Femur (tissue), 1 donor: ENCODE data around the gene TRAF3IP1.

ENCODE experiments used
- DNase-seq: peaks from one replicate; pipeline ENCODE4 v3.0.0-alpha.2; 2017

Gene TRAF3IP1

DNA sequence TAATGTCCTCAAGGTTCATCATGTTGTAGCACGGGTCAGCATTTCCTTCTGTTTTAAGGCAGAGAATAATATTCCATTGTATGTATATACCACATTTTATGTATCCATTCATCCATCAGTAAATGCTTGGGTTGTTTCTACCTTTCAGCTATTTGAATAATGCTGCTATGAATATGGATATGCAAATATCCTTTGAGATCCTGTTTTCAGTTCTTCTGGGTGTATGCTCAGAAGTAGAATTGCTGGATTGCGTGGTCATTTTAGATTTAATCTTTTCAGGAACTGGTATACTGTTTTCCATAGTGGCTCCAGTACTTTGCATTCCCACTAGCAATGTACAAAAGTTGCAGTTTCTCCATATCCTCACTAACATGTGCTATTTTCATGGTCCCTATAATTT is 93.0 kb downstream of the TRAF3IP1 start:
- no peak for DNase-seq

GRCh38 chr2:238415036-238415764 is 94.9 kb downstream of the TRAF3IP1 start:
- no peak for DNase-seq

GRCh38 chr2:238415893-238416292 is 95.6 kb downstream of the TRAF3IP1 start:
- no peak for DNase-seq

GRCh38 chr2:238418196-238418998 is 98.1 kb downstream of the TRAF3IP1 start:
- no peak for DNase-seq

GRCh38 chr2:238418999-238419546 is 98.8 kb downstream of the TRAF3IP1 start:
- no peak for DNase-seq

DNA sequence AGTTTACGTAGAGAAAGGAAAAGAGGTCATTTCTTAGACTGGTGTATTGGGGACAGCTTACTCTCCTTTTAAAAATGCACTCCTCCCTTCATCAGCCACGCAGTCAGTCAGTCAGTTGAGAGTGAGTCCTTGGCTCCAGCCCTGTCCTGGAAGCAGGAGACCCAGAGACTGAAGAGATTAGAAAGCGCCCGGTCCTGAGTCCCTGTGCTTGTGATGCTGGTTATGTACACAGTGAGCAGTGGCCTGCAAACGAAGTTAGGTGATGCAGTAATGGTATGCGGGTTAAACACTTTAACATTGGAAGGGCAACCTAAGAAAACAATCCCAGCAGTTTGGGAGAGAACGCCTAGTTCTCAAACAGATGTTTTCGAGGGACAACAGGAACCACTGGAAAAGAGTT is 100.1 kb downstream of the TRAF3IP1 start:
- DNase-seq: no peak

GRCh38 chr2:238420878-238421694 is 100.8 kb downstream of the TRAF3IP1 start:
- peak; percentile 60 for DNase-seq

GRCh38 chr2:238421695-238422035 is 101.3 kb downstream of the TRAF3IP1 start:
- DNase-seq: no peak

DNA sequence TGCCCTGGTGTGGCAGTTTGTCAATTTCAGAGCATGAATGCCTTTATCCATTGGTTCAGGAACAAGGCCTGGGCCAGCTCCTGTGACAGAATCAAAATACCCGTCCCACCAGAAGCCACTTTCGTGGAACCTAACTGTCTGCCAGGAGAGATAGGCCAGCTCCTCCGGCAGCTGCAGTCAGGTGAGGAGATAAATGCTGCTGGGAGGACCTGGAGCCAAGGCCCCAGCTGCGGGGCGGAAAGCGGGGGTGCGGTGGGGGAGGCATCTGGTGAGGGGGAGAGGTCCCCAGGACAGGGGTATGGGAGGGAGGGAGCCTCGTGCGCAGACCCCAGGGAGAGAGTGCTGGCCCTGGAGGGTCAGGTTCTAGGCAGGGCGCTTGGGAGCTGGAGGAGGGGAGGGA is 102.0 kb downstream of the TRAF3IP1 start:
- DNase-seq: no peak

DNA sequence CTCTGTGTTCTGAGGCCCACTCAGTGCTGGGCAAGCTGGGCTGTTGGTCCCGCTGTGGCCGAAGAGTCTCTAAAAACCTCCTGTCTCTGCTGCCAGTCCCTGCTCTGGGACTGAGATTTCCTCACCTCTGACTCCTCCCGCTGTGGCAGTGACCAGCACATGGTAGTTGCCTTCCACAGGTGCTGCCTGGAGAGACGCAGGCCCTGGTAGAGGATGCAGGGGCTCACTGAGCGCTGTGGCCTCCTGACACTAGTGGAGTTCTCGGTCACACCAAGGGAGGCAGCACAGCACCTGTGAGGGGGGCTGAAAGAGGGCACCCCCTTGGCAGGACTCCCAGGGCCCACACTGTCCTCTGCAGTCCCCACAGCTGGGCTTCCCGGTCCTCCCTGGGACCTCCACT is 102.6 kb downstream of the TRAF3IP1 start:
- DNase-seq: no peak

DNA sequence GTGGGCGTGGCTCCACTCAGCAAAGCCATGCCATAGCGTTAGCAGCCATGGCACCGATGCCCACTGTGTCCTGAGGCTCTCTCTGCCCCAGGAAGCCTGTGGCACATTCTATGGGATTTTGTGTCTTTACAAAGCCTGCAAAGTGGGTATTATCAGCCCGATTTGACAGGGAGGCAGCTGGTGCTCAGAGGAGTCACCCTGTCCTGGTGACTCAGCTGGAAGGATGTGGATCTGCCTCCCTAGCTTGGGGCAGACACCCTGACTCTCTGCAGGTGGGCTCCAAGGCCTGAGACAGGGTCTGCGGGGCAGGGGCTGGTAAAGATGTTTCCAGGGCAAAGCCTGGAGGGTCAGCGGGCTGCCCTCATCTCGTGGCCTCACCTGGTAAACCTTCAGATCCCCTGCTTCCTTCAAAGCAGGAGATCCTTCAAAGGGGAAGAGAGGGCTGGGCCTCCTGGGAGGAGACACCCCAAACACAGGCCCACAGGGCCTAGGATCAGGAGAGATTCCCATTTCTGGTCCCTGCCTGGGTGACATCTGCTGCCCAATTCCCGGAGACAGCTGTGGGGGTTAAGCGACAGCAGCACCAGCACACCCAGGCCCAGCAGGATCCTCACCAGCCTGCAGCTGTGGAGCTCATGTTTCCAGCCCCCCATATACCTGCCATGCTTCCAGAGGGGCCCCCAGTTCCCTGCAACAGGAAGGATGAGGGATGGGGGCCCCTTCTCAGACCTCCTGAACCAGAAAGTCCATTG is 103.4 kb downstream of the TRAF3IP1 start:
- no peak for DNase-seq

DNA sequence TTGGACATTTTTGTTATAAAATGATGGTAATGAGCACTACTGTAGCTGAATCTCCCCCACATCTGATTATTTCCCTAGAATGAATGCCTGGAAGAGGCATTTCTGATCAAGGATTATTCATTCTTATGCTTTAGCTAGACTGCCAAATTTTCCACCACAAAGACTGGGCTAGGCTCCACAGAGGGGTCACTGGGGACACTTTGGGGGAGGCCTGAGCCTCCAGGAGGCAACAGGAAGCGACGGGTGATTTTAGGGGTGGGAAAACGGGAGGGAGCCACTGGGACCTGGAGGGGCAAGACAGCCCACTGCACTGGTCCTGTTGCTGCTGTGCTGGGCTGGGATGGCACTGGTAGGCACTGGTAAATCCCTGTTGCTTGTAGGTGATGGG is 104.0 kb downstream of the TRAF3IP1 start:
- peak; percentile 63 for DNase-seq

DNA sequence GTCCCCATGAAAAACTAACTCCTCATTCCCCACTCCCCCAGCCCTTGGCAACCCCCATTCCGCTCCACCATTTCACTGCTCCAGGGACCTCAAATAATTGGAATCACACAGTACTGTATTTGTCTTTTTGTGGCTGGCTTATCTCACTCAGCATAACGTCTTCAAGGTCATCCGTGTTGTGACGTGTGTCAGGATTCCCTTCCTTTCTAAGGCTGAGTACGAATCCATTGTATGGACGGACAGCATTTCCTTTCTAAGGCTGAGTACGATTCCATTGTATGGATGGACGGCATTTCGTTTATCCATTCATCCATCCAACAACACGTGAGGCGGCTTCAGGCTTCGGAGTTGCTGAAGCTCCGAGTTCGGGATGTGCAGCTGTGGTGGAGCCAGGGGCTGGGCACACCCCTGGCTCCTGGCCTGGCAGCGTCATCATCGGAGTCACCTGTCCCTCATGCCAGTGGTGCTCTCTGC is 105.2 kb downstream of the TRAF3IP1 start:
- no peak for DNase-seq

- DNase-seq: peak; percentile 56
Observed at GRCh38 chr2:238425979-238426567, 105.8 kb downstream of the TRAF3IP1 start.

DNA sequence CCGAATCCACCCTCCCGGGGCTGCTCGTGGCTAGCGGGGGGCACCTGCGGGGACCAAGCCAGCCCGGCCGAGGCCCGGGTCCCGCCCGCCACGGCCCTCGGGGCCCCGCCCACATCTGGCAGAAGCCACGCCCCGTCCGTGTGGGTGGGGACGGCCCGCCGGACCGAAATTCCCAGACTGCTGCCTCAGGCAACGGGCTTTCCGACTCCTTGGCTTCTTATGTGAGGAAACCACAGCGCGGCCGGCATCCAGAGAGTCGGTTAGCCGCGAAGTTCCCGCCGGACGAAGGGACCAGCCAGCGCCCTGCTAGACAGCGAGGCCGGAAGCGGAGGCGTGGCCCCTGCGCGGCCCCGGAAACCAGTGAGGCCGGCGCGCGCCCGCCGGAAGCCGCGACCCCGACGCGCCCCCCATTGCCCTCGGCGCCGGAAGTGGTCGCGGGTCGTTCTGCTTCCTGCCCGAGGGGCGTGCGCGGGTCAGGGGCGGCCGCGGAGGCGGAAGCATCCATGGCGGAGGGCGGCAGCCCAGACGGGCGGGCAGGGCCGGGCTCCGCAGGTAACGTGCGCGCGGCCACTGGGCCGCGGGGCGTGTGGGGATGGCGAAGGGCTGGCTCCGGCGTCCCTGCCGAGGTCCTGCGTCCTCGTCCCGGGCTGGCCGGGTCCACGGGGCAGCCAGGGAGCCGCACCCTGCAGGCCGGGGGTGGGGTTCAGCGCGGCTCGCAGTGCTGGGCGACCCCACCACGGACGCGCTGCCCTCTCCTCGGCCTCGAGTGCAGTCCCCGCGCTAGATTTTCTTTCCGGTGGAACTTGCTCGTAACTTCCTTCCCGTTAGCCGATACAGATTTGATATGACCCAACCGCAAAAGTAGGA is 106.5 kb downstream of the TRAF3IP1 start, which contains the start of gene ASB1:
Gene ASB1, plus strand, starts transcription at position 360 of the 867 bp plus-strand sequence. Its CDS starts 144 bp downstream, at position 504.
- peak; percentile 89 for DNase-seq

DNA sequence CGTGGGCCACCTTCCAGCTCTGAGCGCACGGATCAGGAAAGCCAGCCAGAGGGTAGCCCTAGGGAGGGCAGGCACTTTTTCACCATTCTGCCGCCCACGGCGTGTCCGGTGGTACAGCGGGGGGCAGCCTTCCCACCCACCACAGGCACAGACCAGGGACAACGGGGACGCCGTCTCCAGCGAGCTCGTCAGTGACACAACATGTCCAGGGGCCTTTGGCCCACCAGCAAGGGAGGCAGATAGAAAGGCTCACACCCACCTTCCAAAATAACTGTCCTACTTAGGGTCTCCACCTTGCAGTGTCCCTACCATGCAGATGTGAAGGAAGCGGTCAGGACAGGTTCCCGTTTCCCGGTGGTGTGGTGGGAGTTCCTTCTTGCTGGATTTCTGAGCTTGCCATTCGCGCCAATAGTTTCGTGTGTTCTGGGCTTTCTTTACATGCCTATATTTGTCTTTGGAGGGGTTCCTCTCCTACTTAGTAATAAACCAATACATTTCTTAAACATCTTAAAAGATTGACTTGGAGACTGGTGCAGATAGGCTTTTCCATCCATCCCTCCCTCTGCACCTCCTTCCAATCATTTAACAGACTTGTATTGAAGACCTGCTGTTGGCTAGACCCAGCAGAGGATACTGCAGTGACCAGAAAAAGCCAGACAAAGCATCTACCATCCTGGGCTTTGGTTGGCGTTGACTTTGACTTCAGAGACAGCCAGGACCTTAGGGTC is 107.3 kb downstream of the TRAF3IP1 start:
- DNase-seq: no peak

GRCh38 chr2:238428866-238429265 is 108.5 kb downstream of the TRAF3IP1 start:
- DNase-seq: no peak

GRCh38 chr2:238430781-238431180 is 110.5 kb downstream of the TRAF3IP1 start:
- DNase-seq: no peak

- no peak for DNase-seq
Observed at GRCh38 chr2:238431456-238431855, 111.1 kb downstream of the TRAF3IP1 start.

DNA sequence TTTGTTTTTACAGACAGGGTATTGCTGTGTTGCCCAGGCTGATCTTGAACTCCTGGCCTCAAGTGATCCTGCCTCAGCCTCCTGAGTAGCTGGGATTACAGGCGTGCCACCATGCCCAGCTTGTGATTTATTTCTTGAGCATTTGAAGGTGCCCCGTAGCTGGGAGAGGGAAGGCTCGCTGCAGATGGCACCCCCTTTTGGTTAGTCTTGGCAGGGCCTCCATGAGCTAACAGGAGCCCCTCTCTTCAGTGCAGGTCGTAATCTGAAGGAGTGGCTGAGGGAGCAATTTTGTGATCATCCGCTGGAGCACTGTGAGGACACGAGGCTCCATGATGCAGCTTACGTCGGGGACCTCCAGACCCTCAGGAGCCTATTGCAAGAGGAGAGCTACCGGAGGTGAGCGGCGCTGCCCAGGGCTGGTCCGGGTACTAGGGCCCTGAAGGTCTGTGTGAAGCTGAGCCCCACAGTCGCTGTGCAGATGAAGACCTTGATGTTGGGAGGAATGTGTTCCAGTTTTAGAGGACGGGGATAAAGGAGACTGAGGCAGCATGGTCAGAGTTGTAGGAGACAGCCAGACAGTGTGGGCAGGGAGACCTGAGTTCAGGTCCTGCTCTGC is 113.1 kb downstream of the TRAF3IP1 start:
- DNase-seq: no peak
